ENCODE data around the gene EMSY. TPM values are rescaled to one million over a fixed set of nuclear protein-coding genes. Genes with fewer than 3 reads are reported as not detected.

The EMSY gene
- total and polyA plus RNA-seq, 2 donors (not counting 3 experiments of a cell fraction or from before 2014, with no cell fraction given): 18.3 to 25.7 TPM

DNA sequence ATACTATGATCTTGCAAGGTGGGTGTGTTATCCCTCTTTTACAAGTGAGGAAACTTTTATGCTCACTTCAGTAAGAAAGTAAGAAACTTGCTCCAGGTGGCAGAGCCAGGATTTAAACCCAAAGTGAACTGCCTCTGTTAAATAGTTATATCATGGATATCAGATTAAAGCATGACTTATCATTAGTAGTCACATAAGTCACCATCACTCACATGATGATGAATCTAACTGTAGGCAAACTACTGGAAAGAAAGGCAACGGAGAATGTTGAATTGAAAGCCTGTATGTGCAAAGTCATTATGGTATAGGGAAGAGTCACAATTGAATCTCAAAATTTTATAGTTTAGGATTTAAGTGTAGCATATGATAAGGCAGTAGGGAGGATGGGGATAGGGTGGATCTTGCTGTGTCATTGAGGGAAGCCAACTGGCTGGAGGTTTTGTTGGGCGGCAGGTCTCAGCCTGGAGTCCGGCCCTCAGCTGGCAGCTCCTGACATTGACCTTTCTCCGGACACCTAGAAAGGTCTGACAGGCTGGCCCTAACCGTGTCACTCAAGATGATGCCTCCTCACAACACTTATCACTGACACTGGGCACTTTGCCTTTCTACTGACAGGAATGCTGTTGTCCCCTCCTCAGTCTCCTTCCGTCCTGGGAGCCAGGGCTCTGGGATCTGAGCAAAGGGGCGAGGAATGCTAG, 98.3 kb downstream of the EMSY start:
- Histone ChIP-seq H4K20me1 (replicated peaks; ENCODE audit: control insufficient read depth, extremely low read depth, insufficient read depth, low read length) (no peaks in the 10 kb centered on the region), H3K4me3 (replicated peaks in 1 of 3; ENCODE audit: insufficient read depth in 1 of 3, low read depth in 1 of 3, low read length in 3 of 3) (no peak overlapping the region), H3K9ac (replicated peaks; ENCODE audit: extremely low read depth, insufficient read depth, low read length) (no peak overlapping the region), H3K36me3 (ENCODE audit: control insufficient read depth in 2 of 2, extremely low read depth in 1 of 2, insufficient read depth in 2 of 2, low read length in 2 of 2) (peaks cover 4 to 17% of the 10 kb centered on the region in 2 experiments), H3K79me2 (ENCODE audit: control insufficient read depth, insufficient read depth, low read length) (no peaks in the 10 kb centered on the region), H2AFZ (ENCODE audit: low read depth, low read length) (no peak overlapping the region), H3K4me1 (ENCODE audit: control insufficient read depth, extremely low read depth, insufficient read depth, low read length) (no peaks in the 10 kb centered on the region), H3K9me3 (replicated peaks; ENCODE audit: control insufficient read depth, insufficient read depth, low read length) (no peaks in the 10 kb centered on the region), H3K27ac (ENCODE audit: insufficient read depth, low read depth, low read length) (no peak overlapping the region), H3K9me1 (replicated peaks; ENCODE audit: control insufficient read depth, extremely low read depth, insufficient read depth, low read length) (no peaks in the 10 kb centered on the region), H3K4me2 (ENCODE audit: insufficient read depth, low read length) (no peak overlapping the region), H3K27me3 (ENCODE audit: control insufficient read depth in 2 of 2, insufficient read depth in 2 of 2, low read length in 2 of 2) (no peaks in the 10 kb centered on the region)
- BruUV-seq (replicated peaks): no TSS peak
- intact Hi-C loops (cut with micrococcal nuclease): no loop called here
- ChIA-PET POLR2A (no interaction called here), CTCF (interaction anchor here (1.0 kb wide), 1 partner anchor 31 kb away, joined by 3 read pairs; no protein-coding TSS in a partner anchor)
- DNase-seq (ENCODE audit: low read depth, low spot score) (no peak), FAIRE-seq (no peak)
- no peak for TF ChIP-seq MYC (IDR thresholded peaks at IDR 0.05; ENCODE audit: low read depth, low read length)
- TF ChIP-seq JUN (IDR thresholded peaks at IDR 0.05; ENCODE audit: borderline replicate concordance, insufficient read depth, insufficient read length, low read depth): no peak
- TF ChIP-seq EZH2 (IDR thresholded peaks at IDR 0.05; ENCODE audit: borderline replicate concordance, low read depth, low read length, severe bottlenecking): no peak
- TF ChIP-seq POLR2A (IDR thresholded peaks at IDR 0.05; ENCODE audit: low read depth, low read length): no peak
- TF ChIP-seq POLR2AphosphoS5 (IDR thresholded peaks at IDR 0.05; ENCODE audit: insufficient read depth, low read depth, low read length): no peak
- TF ChIP-seq, protein P1, sequence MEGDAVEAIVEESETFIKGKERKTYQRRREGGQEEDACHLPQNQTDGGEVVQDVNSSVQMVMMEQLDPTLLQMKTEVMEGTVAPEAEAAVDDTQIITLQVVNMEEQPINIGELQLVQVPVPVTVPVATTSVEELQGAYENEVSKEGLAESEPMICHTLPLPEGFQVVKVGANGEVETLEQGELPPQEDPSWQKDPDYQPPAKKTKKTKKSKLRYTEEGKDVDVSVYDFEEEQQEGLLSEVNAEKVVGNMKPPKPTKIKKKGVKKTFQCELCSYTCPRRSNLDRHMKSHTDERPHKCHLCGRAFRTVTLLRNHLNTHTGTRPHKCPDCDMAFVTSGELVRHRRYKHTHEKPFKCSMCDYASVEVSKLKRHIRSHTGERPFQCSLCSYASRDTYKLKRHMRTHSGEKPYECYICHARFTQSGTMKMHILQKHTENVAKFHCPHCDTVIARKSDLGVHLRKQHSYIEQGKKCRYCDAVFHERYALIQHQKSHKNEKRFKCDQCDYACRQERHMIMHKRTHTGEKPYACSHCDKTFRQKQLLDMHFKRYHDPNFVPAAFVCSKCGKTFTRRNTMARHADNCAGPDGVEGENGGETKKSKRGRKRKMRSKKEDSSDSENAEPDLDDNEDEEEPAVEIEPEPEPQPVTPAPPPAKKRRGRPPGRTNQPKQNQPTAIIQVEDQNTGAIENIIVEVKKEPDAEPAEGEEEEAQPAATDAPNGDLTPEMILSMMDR (IDR thresholded peaks at IDR 0.05; ENCODE audit: extremely low read depth in 1 of 2, insufficient read depth in 1 of 2, low read depth in 1 of 2, low read length in 2 of 2): no peak
- dilution Hi-C loops (cut with MboI; ENCODE audit: extremely low pct_ligation_motif_present, low sequenced_read_pairs): no loop called here

All from endothelial cell of umbilical vein (primary cell).